Measurements from ENCODE around the gene OSBPL8. TPM values are rescaled to one million over a fixed set of nuclear protein-coding genes. Genes with fewer than 3 reads are reported as not detected.

OSBPL8 gene
- total and polyA plus RNA-seq, 4 donors = 6.9 to 32.5 (median 22.9) TPM

DNA sequence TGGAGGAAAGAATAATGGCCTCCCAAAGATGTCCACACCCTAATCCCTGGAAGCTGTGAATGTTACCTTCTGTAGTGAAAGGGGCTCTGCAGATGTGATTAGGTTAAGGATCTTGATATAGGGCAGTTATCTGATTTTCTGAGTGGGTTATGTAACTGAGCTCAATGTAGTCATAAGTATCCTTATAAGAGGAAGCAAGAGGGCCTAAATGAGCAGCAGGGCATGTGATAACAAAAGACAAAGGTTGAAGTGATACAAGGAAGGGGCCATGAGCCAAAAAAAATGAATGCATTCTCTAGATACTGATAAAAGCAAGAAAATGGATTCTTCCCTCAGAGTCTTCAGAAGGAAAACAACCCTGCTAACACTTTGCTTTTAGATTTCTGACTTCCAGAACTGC lies 78.8 kb downstream of the OSBPL8 start:
- Histone ChIP-seq H3K9me3 (ENCODE audit: control insufficient read depth in 4 of 4, low read length in 3 of 4) (no peaks in the 10 kb centered on the region), H3K4me1 (ENCODE audit: control insufficient read depth in 4 of 4, insufficient read depth in 4 of 4, low read length in 3 of 4) (no peaks in the 10 kb centered on the region), H3K9ac (ENCODE audit: low read depth in 1 of 2, low read length in 2 of 2) (no peak overlapping the region), H3K27ac (ENCODE audit: low read depth in 1 of 2, low read length in 2 of 2) (no peak overlapping the region), H3K36me3 (ENCODE audit: control insufficient read depth in 4 of 4, insufficient read depth in 3 of 4, low read depth in 1 of 4, low read length in 3 of 4) (peaks cover 0 to 1% (median 0%) of the 10 kb centered on the region in 4 donors), H3K4me3 (ENCODE audit: low read depth in 1 of 3, low read length in 3 of 3) (no peak overlapping the region), H3K27me3 (ENCODE audit: control insufficient read depth in 4 of 4, insufficient read depth in 4 of 4, low read length in 3 of 4) (no peaks in the 10 kb centered on the region)
- TF ChIP-seq TAF1 (conservative IDR thresholded peaks at IDR 0.05) (no peak), JUND (IDR thresholded peaks at IDR 0.05) (no peak), RXRA (IDR thresholded peaks at IDR 0.05) (no peak), FOXA2 (IDR thresholded peaks at IDR 0.05) (no peak), MAX (IDR thresholded peaks at IDR 0.05) (no peak), HNF4G (IDR thresholded peaks at IDR 0.05) (no peak), EGR1 (IDR thresholded peaks at IDR 0.05; ENCODE audit: low read depth in 2 of 2) (no peak), NR2F2 (IDR thresholded peaks at IDR 0.05) (no peak), REST (IDR thresholded peaks at IDR 0.05) (no peak), HNF4A (conservative IDR thresholded peaks at IDR 0.05) (no peak), SP1 (IDR thresholded peaks at IDR 0.05) (no peak), GABPA (IDR thresholded peaks at IDR 0.05 in 1 of 2, conservative IDR thresholded peaks at IDR 0.05 in 1 of 2) (no peak), FOXA1 (IDR thresholded peaks at IDR 0.05) (no peak), YY1 (IDR thresholded peaks at IDR 0.05) (no peak)
- TF ChIP-seq, protein P1, sequence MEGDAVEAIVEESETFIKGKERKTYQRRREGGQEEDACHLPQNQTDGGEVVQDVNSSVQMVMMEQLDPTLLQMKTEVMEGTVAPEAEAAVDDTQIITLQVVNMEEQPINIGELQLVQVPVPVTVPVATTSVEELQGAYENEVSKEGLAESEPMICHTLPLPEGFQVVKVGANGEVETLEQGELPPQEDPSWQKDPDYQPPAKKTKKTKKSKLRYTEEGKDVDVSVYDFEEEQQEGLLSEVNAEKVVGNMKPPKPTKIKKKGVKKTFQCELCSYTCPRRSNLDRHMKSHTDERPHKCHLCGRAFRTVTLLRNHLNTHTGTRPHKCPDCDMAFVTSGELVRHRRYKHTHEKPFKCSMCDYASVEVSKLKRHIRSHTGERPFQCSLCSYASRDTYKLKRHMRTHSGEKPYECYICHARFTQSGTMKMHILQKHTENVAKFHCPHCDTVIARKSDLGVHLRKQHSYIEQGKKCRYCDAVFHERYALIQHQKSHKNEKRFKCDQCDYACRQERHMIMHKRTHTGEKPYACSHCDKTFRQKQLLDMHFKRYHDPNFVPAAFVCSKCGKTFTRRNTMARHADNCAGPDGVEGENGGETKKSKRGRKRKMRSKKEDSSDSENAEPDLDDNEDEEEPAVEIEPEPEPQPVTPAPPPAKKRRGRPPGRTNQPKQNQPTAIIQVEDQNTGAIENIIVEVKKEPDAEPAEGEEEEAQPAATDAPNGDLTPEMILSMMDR (IDR thresholded peaks at IDR 0.05; ENCODE audit: low read depth, low read length, missing input control) = no peak
- TF ChIP-seq, protein P2, sequence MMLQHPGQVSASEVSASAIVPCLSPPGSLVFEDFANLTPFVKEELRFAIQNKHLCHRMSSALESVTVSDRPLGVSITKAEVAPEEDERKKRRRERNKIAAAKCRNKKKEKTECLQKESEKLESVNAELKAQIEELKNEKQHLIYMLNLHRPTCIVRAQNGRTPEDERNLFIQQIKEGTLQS (IDR thresholded peaks at IDR 0.05) = no peak
- no peak for DNase-seq (ENCODE audit: low spot score)

- TF ChIP-seq EGR1 (IDR thresholded peaks at IDR 0.05; ENCODE audit: low read depth in 2 of 2) (no peak), RXRA (IDR thresholded peaks at IDR 0.05) (no peak), HNF4G (IDR thresholded peaks at IDR 0.05) (no peak), NR2F2 (IDR thresholded peaks at IDR 0.05) (no peak), MAX (IDR thresholded peaks at IDR 0.05) (no peak), REST (IDR thresholded peaks at IDR 0.05) (no peak), RAD21 (IDR thresholded peaks at IDR 0.05) (no peak), JUND (IDR thresholded peaks at IDR 0.05) (no peak), TAF1 (conservative IDR thresholded peaks at IDR 0.05) (no peak), YY1 (IDR thresholded peaks at IDR 0.05) (no peak), HNF4A (conservative IDR thresholded peaks at IDR 0.05) (no peak), SP1 (IDR thresholded peaks at IDR 0.05) (no peak), FOXA2 (IDR thresholded peaks at IDR 0.05) (no peak)
- TF ChIP-seq, protein P1 (IDR thresholded peaks at IDR 0.05; ENCODE audit: low read depth, low read length, missing input control) = no peak
- TF ChIP-seq, protein P2 (IDR thresholded peaks at IDR 0.05) = no peak
- Histone ChIP-seq H3K4me3 (ENCODE audit: low read depth in 1 of 3, low read length in 3 of 3) (no peak overlapping the region), H3K27ac (ENCODE audit: low read depth in 1 of 2, low read length in 2 of 2) (no peak overlapping the region), H3K27me3 (ENCODE audit: control insufficient read depth in 4 of 4, insufficient read depth in 4 of 4, low read length in 3 of 4) (no peaks in the 10 kb centered on the region), H3K4me1 (ENCODE audit: control insufficient read depth in 4 of 4, insufficient read depth in 4 of 4, low read length in 3 of 4) (no peaks in the 10 kb centered on the region), H3K9me3 (ENCODE audit: control insufficient read depth in 4 of 4, low read length in 3 of 4) (no peaks in the 10 kb centered on the region), H3K9ac (ENCODE audit: low read depth in 1 of 2, low read length in 2 of 2) (no peak overlapping the region), H3K36me3 (ENCODE audit: control insufficient read depth in 4 of 4, insufficient read depth in 3 of 4, low read depth in 1 of 4, low read length in 3 of 4) (no peaks in the 10 kb centered on the region)
- WGBS = 90% methylated on average over 5 of the region's 5 CpGs
- DNase-seq (ENCODE audit: low spot score) = no peak
These were observed 81.5 kb downstream of the OSBPL8 start for GRCh38 chr12:76478045-76478444.

All from liver (tissue), 9 donors.